Measurements from ENCODE around the gene PAM16.

Gene PAM16

GRCh38 chr16:4303973-4304372, 47.1 kb downstream of the PAM16 start:
- TF ChIP-seq EZH2phosphoT487 (IDR thresholded peaks at IDR 0.05; ENCODE audit: borderline replicate concordance, low read length) (no peak), CTCF (IDR thresholded peaks at IDR 0.05; ENCODE audit: low read depth, low read length, poor library complexity, severe bottlenecking) (no peak)
- H3K9me2 ChIP-seq (replicated peaks; ENCODE audit: control insufficient read depth, low read length): no peaks in the 10 kb centered on the region
- peaks cover 47% of the 10 kb centered on the region for H3K36me3 ChIP-seq (ENCODE audit: control insufficient read depth, low read length)
- H4K20me1 ChIP-seq (ENCODE audit: control insufficient read depth, insufficient read depth, low read depth, low read length): no peaks in the 10 kb centered on the region
- H3K27ac ChIP-seq (ENCODE audit: low read depth, low read length): no peak overlapping the region
- H3K4me3 ChIP-seq (ENCODE audit: low read length): no peak overlapping the region
- H3K4me2 ChIP-seq (ENCODE audit: low read length): no peak overlapping the region
- H3K27me3 ChIP-seq (ENCODE audit: control insufficient read depth, low read length): no peaks in the 10 kb centered on the region
- H3K9me3 ChIP-seq (ENCODE audit: control insufficient read depth, insufficient read depth, low read length): no peaks in the 10 kb centered on the region
- peaks cover 24% of the 10 kb centered on the region for H3K4me1 ChIP-seq (ENCODE audit: control insufficient read depth, low read length)
- H3K79me2 ChIP-seq (ENCODE audit: control insufficient read depth, low read length): peaks cover 50% of the 10 kb centered on the region
- H3F3A ChIP-seq (ENCODE audit: control insufficient read depth, insufficient read depth): peaks cover 8% of the 10 kb centered on the region

- Histone ChIP-seq H3K36me3 (ENCODE audit: control insufficient read depth, low read length) (peaks cover 44% of the 10 kb centered on the region), H3K4me1 (ENCODE audit: control insufficient read depth, low read length) (peaks cover 17% of the 10 kb centered on the region), H3K79me2 (ENCODE audit: control insufficient read depth, low read length) (peaks cover 46% of the 10 kb centered on the region), H3K9me3 (ENCODE audit: control insufficient read depth, insufficient read depth, low read length) (no peaks in the 10 kb centered on the region), H3F3A (ENCODE audit: control insufficient read depth, insufficient read depth) (peaks cover 4% of the 10 kb centered on the region; the same call in 1 of the 2 replicates), H3K4me3 (ENCODE audit: low read length) (no peak overlapping the region), H3K27me3 (ENCODE audit: control insufficient read depth, low read length) (no peaks in the 10 kb centered on the region), H4K20me1 (ENCODE audit: control insufficient read depth, insufficient read depth, low read depth, low read length) (no peaks in the 10 kb centered on the region), H3K4me2 (ENCODE audit: low read length) (no peak overlapping the region), H3K9me2 (replicated peaks; ENCODE audit: control insufficient read depth, low read length) (no peaks in the 10 kb centered on the region), H3K27ac (ENCODE audit: low read depth, low read length) (no peak overlapping the region)
- TF ChIP-seq CTCF (IDR thresholded peaks at IDR 0.05; ENCODE audit: low read depth, low read length, poor library complexity, severe bottlenecking): no peak
These were observed 49.2 kb downstream of the PAM16 start for GRCh38 chr16:4301968-4302367.

- H3K4me3 ChIP-seq (ENCODE audit: low read length): no peak overlapping the region
- H3F3A ChIP-seq (ENCODE audit: control insufficient read depth, insufficient read depth): no peaks in the 10 kb centered on the region
- no peak overlapping the region for H3K4me2 ChIP-seq (ENCODE audit: low read length)
- no peak for TF ChIP-seq CTCF (IDR thresholded peaks at IDR 0.05; ENCODE audit: low read depth, low read length, poor library complexity, severe bottlenecking)
- peaks cover 38% of the 10 kb centered on the region for H3K36me3 ChIP-seq (ENCODE audit: control insufficient read depth, low read length)
- H3K9me2 ChIP-seq (replicated peaks; ENCODE audit: control insufficient read depth, low read length): no peaks in the 10 kb centered on the region
- H3K27ac ChIP-seq (ENCODE audit: low read depth, low read length): no peak overlapping the region
- peaks cover 10% of the 10 kb centered on the region for H3K4me1 ChIP-seq (ENCODE audit: control insufficient read depth, low read length)
- no peaks in the 10 kb centered on the region for H3K27me3 ChIP-seq (ENCODE audit: control insufficient read depth, low read length)
- H3K9me3 ChIP-seq (ENCODE audit: control insufficient read depth, insufficient read depth, low read length): no peaks in the 10 kb centered on the region
- H3K79me2 ChIP-seq (ENCODE audit: control insufficient read depth, low read length): peaks cover 38% of the 10 kb centered on the region
- no peaks in the 10 kb centered on the region for H4K20me1 ChIP-seq (ENCODE audit: control insufficient read depth, insufficient read depth, low read depth, low read length)
These were observed 49.9 kb downstream of the PAM16 start for GRCh38 chr16:4301177-4301576.
